Thymus (tissue), 11 donors: ENCODE data around the gene CDH4. TPM values are rescaled to one million over a fixed set of nuclear protein-coding genes. Genes with fewer than 3 reads are reported as not detected.
"Not testable (repeated sequence)": the region's sequence is repeated elsewhere in the genome, so short reads cannot be mapped to it uniquely, and the experiment has no call there.

Experiments used
- DNase-seq, 9 donors: peaks; one replicate each; pipeline ENCODE4 v3.0.0-alpha.2; 2013; ENCODE audit warnings: low spot score in 9 of 9, low read depth in 6 of 9, missing footprints in 1 of 9
- H3K27ac ChIP-seq, 2 donors: one replicate each; pipeline ENCODE4 v1.5.1; 2013; ENCODE audit warnings: control low read depth in 1 of 2, low read depth in 1 of 2, low read length in 1 of 2, mild to moderate bottlenecking in 1 of 2, moderate library complexity in 1 of 2
- H3K27me3 ChIP-seq, 2 donors: one replicate each; pipeline ENCODE4 v1.5.1; 2013; ENCODE audit warnings: low read length in 1 of 2; ENCODE audit not compliant: control insufficient read depth in 2 of 2, insufficient read depth in 1 of 2
- H3K36me3 ChIP-seq, 2 donors: one replicate each; pipeline ENCODE4 v1.5.1; 2013; ENCODE audit warnings: low read length in 1 of 2, mild to moderate bottlenecking in 1 of 2, moderate library complexity in 1 of 2; ENCODE audit not compliant: control insufficient read depth in 2 of 2, insufficient read depth in 2 of 2
- H3K4me1 ChIP-seq, 2 donors: one replicate each; pipeline ENCODE4 v1.5.1; 2013; ENCODE audit warnings: low read length in 2 of 2; ENCODE audit not compliant: control insufficient read depth in 2 of 2, insufficient read depth in 2 of 2
- H3K4me3 ChIP-seq, 2 donors: one replicate each; pipeline ENCODE4 v1.5.1; 2013; ENCODE audit warnings: low read length in 2 of 2, control low read depth in 1 of 2, mild to moderate bottlenecking in 1 of 2
- H3K9me3 ChIP-seq, 2 donors: one replicate each; pipeline ENCODE4 v1.5.1; 2013; ENCODE audit warnings: low read length in 1 of 2, mild to moderate bottlenecking in 1 of 2; ENCODE audit not compliant: control insufficient read depth in 2 of 2, insufficient read depth in 1 of 2
- WGBS: extraction: QIAGEN DNeasy Blood & Tissue Kit; methylation state at CpG from one replicate; pipeline ENCODE4 v1.1.7; 2013; 5-methylcytosine and 5-hydroxymethylcytosine counted together
- polyA plus RNA-seq: library from polyadenylated mRNA; stranded (reverse); fragments of 200-250 nt; gene quantifications from one replicate; pipeline ENCODE4 v1.2.3, GENCODE V29; 2013
- total RNA-seq: library from RNA; stranded (reverse); fragments of 120-200 nt; gene quantifications from one replicate; pipeline ENCODE4 v1.2.4, GENCODE V29; 2013
- donor health status: healthy.

The CDH4 gene
- total and polyA plus RNA-seq, 2 donors: 0.34 to 0.61 TPM

- Histone ChIP-seq H3K27me3 (no peaks in the 10 kb centered on the region), H3K9me3 (peaks cover 5 to 14% of the 10 kb centered on the region in 2 donors), H3K36me3 (no peaks in the 10 kb centered on the region), H3K4me1 (no peaks in the 10 kb centered on the region), H3K27ac (no peak overlapping the region), H3K4me3 (no peak overlapping the region)
- WGBS: 96% methylated on average over 7 of the region's 7 CpGs
- DNase-seq: no peak
Observed at GRCh38 chr20:61420781-61421180, 168.7 kb downstream of the CDH4 start.

- Histone ChIP-seq H3K36me3 (no peaks in the 10 kb centered on the region), H3K4me1 (no peaks in the 10 kb centered on the region), H3K27me3 (no peaks in the 10 kb centered on the region), H3K9me3 (peaks cover 5 to 14% of the 10 kb centered on the region in 2 donors), H3K27ac (no peak overlapping the region), H3K4me3 (no peak overlapping the region)
- WGBS: 73% methylated on average over 13 of the region's 13 CpGs
- no peak for DNase-seq
Observed at GRCh38 chr20:61422636-61423425, 170.8 kb downstream of the CDH4 start.

- no peaks in the 10 kb centered on the region for H3K36me3 ChIP-seq
Observed at GRCh38 chr20:61424011-61424627, 172.1 kb downstream of the CDH4 start.

GRCh38 chr20:61424628-61425420 is 172.8 kb downstream of the CDH4 start:
- WGBS: 97% methylated on average over 25 of the region's 25 CpGs
- Histone ChIP-seq H3K36me3 (no peaks in the 10 kb centered on the region), H3K4me3 (no peak overlapping the region), H3K9me3 (peaks cover 3 to 8% of the 10 kb centered on the region in 2 donors), H3K4me1 (no peaks in the 10 kb centered on the region), H3K27ac (no peak overlapping the region), H3K27me3 (no peaks in the 10 kb centered on the region)
- no peak for DNase-seq

More at GRCh38 chr20:61424011-61424627, 172.1 kb downstream of the CDH4 start:
- Histone ChIP-seq H3K9me3 (peaks cover 3 to 14% of the 10 kb centered on the region in 2 donors), H3K27ac (no peak overlapping the region), H3K4me3 (no peak overlapping the region), H3K4me1 (no peaks in the 10 kb centered on the region), H3K27me3 (no peaks in the 10 kb centered on the region)
- DNase-seq: no peak
- WGBS: 96% methylated on average over 4 of the region's 4 CpGs

- not testable (repeated sequence) for H3K27me3 ChIP-seq, H3K4me1 ChIP-seq, H3K36me3 ChIP-seq, H3K4me3 ChIP-seq, H3K27ac ChIP-seq, DNase-seq, H3K9me3 ChIP-seq
- 94% methylated on average over 18 of the region's 18 CpGs for WGBS
Observed at GRCh38 chr20:61425541-61425991, 173.5 kb downstream of the CDH4 start.

GRCh38 chr20:61426352-61426751 is 174.3 kb downstream of the CDH4 start:
- peaks cover 0 to 2% of the 10 kb centered on the region in 2 donors for H3K27me3 ChIP-seq
- WGBS: 95% methylated on average over 8 of the region's 8 CpGs
- no peak overlapping the region for H3K27ac ChIP-seq
- no peak for DNase-seq
- peaks cover 4 to 7% of the 10 kb centered on the region in 2 donors for H3K9me3 ChIP-seq
- no peaks in the 10 kb centered on the region for H3K36me3 ChIP-seq
- no peaks in the 10 kb centered on the region for H3K4me1 ChIP-seq
- no peak overlapping the region for H3K4me3 ChIP-seq

- Histone ChIP-seq H3K9me3 (peaks cover 3 to 4% of the 10 kb centered on the region in 2 donors), H3K4me1 (no peaks in the 10 kb centered on the region), H3K36me3 (no peaks in the 10 kb centered on the region), H3K4me3 (no peak overlapping the region), H3K27ac (no peak overlapping the region), H3K27me3 (peaks cover 0 to 8% of the 10 kb centered on the region in 2 donors)
- DNase-seq: no peak
- 95% methylated on average over 4 of the region's 4 CpGs for whole genome bisulfite sequencing
Observed at GRCh38 chr20:61429458-61430227, 177.6 kb downstream of the CDH4 start.

- H3K27me3 ChIP-seq: peaks cover 0 to 8% of the 10 kb centered on the region in 2 donors
- H3K36me3 ChIP-seq: no peaks in the 10 kb centered on the region
- no peak overlapping the region for H3K27ac ChIP-seq
- 58% methylated on average over 11 of the region's 11 CpGs for WGBS
- peaks cover 0 to 3% of the 10 kb centered on the region in 2 donors for H3K9me3 ChIP-seq
- H3K4me1 ChIP-seq: no peaks in the 10 kb centered on the region
- DNase-seq: no peak
- no peak overlapping the region for H3K4me3 ChIP-seq
Observed at GRCh38 chr20:61430228-61430624, 178.2 kb downstream of the CDH4 start.
